Liver (tissue), 9 donors: ENCODE measurements around the gene SEMA3B. TPM values are rescaled to one million over a fixed set of nuclear protein-coding genes. Genes with fewer than 3 reads are reported as not detected.

ENCODE experiments used
- DNase-seq: peaks from one replicate; pipeline ENCODE4 v3.0.0-alpha.2; 2017; ENCODE audit warnings: low spot score
- H3K27ac ChIP-seq, 2 donors: one replicate each; pipeline ENCODE4 v1.7.0; 2013; ENCODE audit warnings: inconsistent platforms in 2 of 2, low read length in 2 of 2, control low read depth in 1 of 2, low read depth in 1 of 2, mild to moderate bottlenecking in 1 of 2
- H3K27me3 ChIP-seq, 4 donors: one replicate each; pipeline versions ENCODE4 v1.6.1 to v1.7.0; 2013; ENCODE audit warnings: low read length in 3 of 4, inconsistent platforms in 1 of 4, mild to moderate bottlenecking in 1 of 4, moderate library complexity in 1 of 4; ENCODE audit not compliant: control insufficient read depth in 4 of 4, insufficient read depth in 4 of 4
- H3K36me3 ChIP-seq, 4 donors: one replicate each; pipeline versions ENCODE4 v1.6.1 to v1.7.0; 2013; ENCODE audit warnings: low read length in 3 of 4, mild to moderate bottlenecking in 3 of 4, low read depth in 1 of 4, moderate library complexity in 1 of 4; ENCODE audit not compliant: control insufficient read depth in 4 of 4, insufficient read depth in 3 of 4
- H3K4me1 ChIP-seq, 4 donors: one replicate each; pipeline versions ENCODE4 v1.6.1 to v1.7.0; 2013; ENCODE audit warnings: low read length in 3 of 4, mild to moderate bottlenecking in 3 of 4, moderate library complexity in 1 of 4; ENCODE audit not compliant: control insufficient read depth in 4 of 4, insufficient read depth in 4 of 4
- H3K4me3 ChIP-seq, 3 donors: one replicate each; pipeline versions ENCODE4 v1.6.1 to v1.7.0; 2013; ENCODE audit warnings: low read length in 3 of 3, control low read depth in 1 of 3, low read depth in 1 of 3, mild to moderate bottlenecking in 1 of 3
- H3K9ac ChIP-seq, 2 donors: one replicate each; pipeline ENCODE4 v1.7.0; 2013; ENCODE audit warnings: low read length in 2 of 2, mild to moderate bottlenecking in 2 of 2, moderate library complexity in 2 of 2, control low read depth in 1 of 2, low read depth in 1 of 2
- H3K9me3 ChIP-seq, 4 donors: one replicate each; pipeline versions ENCODE4 v1.6.1 to v1.7.0; 2013; ENCODE audit warnings: low read length in 3 of 4; ENCODE audit not compliant: control insufficient read depth in 4 of 4
- EGR1 ChIP-seq, 2 donors: IDR thresholded peaks; 2 replicates each; pipeline ENCODE4 v1.6.1; 2016 to 2018; ENCODE audit warnings: antibody characterized with exemption in 2 of 2, low read depth in 2 of 2
- FOXA2 ChIP-seq: IDR thresholded peaks from 2 replicates; pipeline ENCODE4 v1.6.1; 2016; ENCODE audit warnings: antibody characterized with exemption
- HNF4A ChIP-seq, 2 donors: conservative IDR thresholded peaks; 2 replicates each; pipeline ENCODE4 v1.6.1; 2016; ENCODE audit warnings: antibody characterized with exemption in 2 of 2, mild to moderate bottlenecking in 2 of 2
- NR2F2 ChIP-seq: IDR thresholded peaks from 2 replicates; pipeline ENCODE4 v1.6.1; 2016; ENCODE audit warnings: antibody characterized with exemption
- SP1 ChIP-seq: IDR thresholded peaks from 2 replicates; pipeline ENCODE4 v1.6.1; 2018; ENCODE audit warnings: antibody characterized with exemption, mild to moderate bottlenecking
- YY1 ChIP-seq: IDR thresholded peaks from 2 replicates; pipeline ENCODE4 v1.6.1; 2016; ENCODE audit warnings: antibody characterized with exemption, mild to moderate bottlenecking
- WGBS: extraction: QIAGEN DNeasy Blood & Tissue Kit; methylation state at CpG from one replicate; pipeline ENCODE4 v1.1.7; 2013; 5-methylcytosine and 5-hydroxymethylcytosine counted together
- polyA plus RNA-seq, 2 donors: library from polyadenylated mRNA; stranded (reverse) in 1 of 2; unstranded in 1 of 2; fragments of 200-250 nt in 1 of 2; fragments of >200 nt in 1 of 2; fragmentation: Nextera tagmentation in 1 of 2; extraction: Ambion mirVana in 1 of 2; gene quantifications; one replicate each; pipeline versions ENCODE4 v1.2.1 to v1.2.3, GENCODE V29; 2013 to 2015
- total RNA-seq, 2 donors: library from RNA; depleted of rRNA; stranded (reverse); fragments of >200 nt; gene quantifications; one replicate each; pipeline ENCODE4 v1.2.3, GENCODE V29; 2014
- TF ChIP-seq, protein P1 (sequence below): IDR thresholded peaks from 2 replicates; pipeline ENCODE4 v1.6.1; 2016; ENCODE audit warnings: antibody characterized with exemption, mild to moderate bottlenecking
- TF ChIP-seq, protein P2 (sequence below): IDR thresholded peaks from 2 replicates; pipeline ENCODE4 v1.6.1; 2016; ENCODE audit warnings: antibody characterized with exemption
- TF ChIP-seq, protein P3 (sequence below): fragments of 150-350 bp; IDR thresholded peaks from 2 replicates; pipeline ENCODE4 v1.5.1; 2017; ENCODE audit warnings: improper control_type of control experiment, low read depth, low read length; ENCODE audit not compliant: missing input control
- TF ChIP-seq, protein P4 (sequence below): IDR thresholded peaks from 2 replicates; pipeline ENCODE4 v1.6.1; 2016; ENCODE audit warnings: antibody characterized with exemption
- donor health status: healthy.
- donor health status: healthy.
- donor health status: healthy.
- donor health status: healthy.
- donor health status: healthy.

SEMA3B gene
- total and polyA plus RNA-seq, 4 donors = 0.40 to 1.5 (median 0.93) TPM

DNA sequence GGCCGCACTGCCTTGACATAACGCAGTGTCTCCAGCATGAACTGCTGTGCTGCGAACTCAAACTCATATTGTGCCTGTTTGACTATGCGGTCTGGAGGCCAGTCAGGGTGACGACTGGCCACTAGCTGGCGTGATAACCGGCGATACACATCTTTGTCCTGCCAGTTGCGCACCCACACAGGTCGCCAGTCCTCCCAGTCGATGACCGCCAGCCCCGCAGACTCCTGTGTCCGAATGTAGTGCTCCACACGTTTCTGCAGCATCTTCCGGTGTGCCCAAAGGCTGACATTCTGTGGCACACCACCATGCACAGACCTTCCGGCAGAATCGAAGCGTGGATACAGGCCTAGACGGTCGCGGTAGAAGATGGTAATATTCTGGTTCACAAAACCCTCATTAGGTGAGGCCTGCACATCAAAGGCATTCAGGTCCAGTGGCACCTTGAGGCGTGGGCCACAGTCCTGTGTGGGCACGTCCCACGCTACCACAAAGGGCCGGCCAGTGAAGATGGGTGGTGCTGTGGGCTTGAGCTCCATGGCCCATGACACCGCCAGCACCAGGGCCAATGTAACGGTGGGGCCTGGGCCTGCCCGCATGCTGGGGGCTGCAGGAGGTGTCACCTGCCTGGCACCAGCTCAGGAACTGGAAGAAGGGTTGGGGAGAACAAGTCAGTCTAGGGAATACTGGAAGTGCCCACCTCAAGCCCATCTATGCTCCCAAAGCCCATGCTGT is 51.1 kb downstream of the SEMA3B start (continued):
- TF ChIP-seq, protein P1, sequence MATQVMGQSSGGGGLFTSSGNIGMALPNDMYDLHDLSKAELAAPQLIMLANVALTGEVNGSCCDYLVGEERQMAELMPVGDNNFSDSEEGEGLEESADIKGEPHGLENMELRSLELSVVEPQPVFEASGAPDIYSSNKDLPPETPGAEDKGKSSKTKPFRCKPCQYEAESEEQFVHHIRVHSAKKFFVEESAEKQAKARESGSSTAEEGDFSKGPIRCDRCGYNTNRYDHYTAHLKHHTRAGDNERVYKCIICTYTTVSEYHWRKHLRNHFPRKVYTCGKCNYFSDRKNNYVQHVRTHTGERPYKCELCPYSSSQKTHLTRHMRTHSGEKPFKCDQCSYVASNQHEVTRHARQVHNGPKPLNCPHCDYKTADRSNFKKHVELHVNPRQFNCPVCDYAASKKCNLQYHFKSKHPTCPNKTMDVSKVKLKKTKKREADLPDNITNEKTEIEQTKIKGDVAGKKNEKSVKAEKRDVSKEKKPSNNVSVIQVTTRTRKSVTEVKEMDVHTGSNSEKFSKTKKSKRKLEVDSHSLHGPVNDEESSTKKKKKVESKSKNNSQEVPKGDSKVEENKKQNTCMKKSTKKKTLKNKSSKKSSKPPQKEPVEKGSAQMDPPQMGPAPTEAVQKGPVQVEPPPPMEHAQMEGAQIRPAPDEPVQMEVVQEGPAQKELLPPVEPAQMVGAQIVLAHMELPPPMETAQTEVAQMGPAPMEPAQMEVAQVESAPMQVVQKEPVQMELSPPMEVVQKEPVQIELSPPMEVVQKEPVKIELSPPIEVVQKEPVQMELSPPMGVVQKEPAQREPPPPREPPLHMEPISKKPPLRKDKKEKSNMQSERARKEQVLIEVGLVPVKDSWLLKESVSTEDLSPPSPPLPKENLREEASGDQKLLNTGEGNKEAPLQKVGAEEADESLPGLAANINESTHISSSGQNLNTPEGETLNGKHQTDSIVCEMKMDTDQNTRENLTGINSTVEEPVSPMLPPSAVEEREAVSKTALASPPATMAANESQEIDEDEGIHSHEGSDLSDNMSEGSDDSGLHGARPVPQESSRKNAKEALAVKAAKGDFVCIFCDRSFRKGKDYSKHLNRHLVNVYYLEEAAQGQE = no peak
- no peak for TF ChIP-seq FOXA2

DNA sequence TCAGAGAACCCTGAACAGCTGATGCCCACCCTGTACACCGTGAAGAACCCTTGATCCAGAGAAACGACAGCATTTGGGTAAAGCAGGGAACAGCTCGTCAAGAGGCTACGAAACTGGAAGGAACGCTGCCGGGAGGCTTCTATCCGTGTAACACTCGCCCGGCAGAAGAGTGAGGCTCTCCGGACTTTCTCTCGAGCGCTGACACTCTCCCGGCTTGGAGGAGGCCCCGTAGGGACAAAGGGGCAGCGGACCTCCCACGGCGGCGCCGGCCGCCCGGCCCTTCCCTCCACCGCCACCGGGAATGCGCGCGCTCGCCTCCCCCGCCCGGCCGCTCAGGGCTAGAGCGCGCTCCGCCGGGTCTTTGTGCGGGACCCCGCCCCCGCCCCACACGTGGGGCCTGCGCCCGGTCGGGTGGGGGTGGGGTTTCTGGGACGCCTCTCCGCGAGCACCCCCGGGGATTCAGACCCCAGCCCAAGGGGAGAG is 51.9 kb downstream of the SEMA3B start:
- peak overlapping the region; percentile 86 to 97 for H3K9ac ChIP-seq
- TF ChIP-seq, protein P2, sequence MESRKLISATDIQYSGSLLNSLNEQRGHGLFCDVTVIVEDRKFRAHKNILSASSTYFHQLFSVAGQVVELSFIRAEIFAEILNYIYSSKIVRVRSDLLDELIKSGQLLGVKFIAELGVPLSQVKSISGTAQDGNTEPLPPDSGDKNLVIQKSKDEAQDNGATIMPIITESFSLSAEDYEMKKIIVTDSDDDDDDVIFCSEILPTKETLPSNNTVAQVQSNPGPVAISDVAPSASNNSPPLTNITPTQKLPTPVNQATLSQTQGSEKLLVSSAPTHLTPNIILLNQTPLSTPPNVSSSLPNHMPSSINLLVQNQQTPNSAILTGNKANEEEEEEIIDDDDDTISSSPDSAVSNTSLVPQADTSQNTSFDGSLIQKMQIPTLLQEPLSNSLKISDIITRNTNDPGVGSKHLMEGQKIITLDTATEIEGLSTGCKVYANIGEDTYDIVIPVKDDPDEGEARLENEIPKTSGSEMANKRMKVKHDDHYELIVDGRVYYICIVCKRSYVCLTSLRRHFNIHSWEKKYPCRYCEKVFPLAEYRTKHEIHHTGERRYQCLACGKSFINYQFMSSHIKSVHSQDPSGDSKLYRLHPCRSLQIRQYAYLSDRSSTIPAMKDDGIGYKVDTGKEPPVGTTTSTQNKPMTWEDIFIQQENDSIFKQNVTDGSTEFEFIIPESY = no peak
- TF ChIP-seq, protein P3, sequence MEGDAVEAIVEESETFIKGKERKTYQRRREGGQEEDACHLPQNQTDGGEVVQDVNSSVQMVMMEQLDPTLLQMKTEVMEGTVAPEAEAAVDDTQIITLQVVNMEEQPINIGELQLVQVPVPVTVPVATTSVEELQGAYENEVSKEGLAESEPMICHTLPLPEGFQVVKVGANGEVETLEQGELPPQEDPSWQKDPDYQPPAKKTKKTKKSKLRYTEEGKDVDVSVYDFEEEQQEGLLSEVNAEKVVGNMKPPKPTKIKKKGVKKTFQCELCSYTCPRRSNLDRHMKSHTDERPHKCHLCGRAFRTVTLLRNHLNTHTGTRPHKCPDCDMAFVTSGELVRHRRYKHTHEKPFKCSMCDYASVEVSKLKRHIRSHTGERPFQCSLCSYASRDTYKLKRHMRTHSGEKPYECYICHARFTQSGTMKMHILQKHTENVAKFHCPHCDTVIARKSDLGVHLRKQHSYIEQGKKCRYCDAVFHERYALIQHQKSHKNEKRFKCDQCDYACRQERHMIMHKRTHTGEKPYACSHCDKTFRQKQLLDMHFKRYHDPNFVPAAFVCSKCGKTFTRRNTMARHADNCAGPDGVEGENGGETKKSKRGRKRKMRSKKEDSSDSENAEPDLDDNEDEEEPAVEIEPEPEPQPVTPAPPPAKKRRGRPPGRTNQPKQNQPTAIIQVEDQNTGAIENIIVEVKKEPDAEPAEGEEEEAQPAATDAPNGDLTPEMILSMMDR = peak; percentile 19
- no peak for TF ChIP-seq NR2F2
- no peak for TF ChIP-seq YY1
- WGBS = under 1% methylated on average over 45 of the region's 45 CpGs
- no peaks in the 10 kb centered on the region for H3K9me3 ChIP-seq
- H3K4me1 ChIP-seq = peaks cover 15 to 66% (median 53%) of the 10 kb centered on the region in 4 donors
- peak overlapping the region; percentile 98 to 99 for H3K27ac ChIP-seq
- peak overlapping the region; percentile 81 to 96 (median 95) for H3K4me3 ChIP-seq
- DNase-seq = peak; percentile 77
- H3K27me3 ChIP-seq = no peaks in the 10 kb centered on the region
- H3K36me3 ChIP-seq = peaks cover 0 to 14% (median 4%) of the 10 kb centered on the region in 4 donors

DNA sequence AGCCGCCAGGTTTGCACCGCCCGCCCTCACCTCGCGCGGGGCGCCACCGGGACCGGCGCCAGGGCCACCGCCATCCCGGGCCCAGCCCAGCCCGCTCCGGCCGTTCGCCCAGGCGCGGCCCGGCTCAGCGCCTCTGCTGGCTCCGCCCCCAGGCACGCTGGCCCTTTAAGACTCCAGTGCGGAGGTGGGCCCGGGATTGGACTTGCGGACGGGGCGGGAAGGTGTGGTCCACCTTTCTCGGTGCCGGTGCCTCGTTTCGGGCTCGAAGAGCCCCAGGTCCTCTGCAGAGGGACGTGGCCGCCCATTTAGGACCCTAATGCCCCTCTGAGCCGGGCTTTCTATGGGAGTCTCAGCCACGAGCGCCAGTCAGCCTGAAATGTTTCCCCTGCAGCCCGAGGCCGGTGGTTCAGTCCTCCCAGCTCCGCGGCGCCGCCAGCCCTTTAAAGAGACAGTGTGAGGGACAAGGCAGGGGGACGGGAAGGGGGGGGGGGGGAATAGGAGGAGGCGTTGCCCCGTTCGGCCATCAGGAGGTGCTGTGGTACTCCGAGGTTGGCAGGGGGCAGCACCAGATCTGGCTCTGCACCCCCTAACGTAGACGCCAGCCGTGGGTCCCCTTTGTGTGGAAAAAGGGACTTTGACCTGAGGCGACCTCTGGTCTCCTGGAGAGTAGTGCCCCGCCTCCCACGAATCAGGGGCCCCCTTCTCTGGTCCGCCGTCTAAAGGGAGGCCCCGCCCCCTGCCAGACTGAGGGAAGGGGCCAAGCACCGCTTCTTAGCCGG is 52.6 kb downstream of the SEMA3B start:
- peak overlapping the region; percentile 98 to 99 for H3K27ac ChIP-seq
- WGBS = 2% methylated on average over 59 of the region's 59 CpGs
- peaks cover 15 to 71% (median 53%) of the 10 kb centered on the region in 4 donors for H3K4me1 ChIP-seq
- H3K9ac ChIP-seq = peak overlapping the region; percentile 94 to 97
- H3K36me3 ChIP-seq = peaks cover 0 to 11% (median 2%) of the 10 kb centered on the region in 4 donors
- peak overlapping the region; percentile 81 to 96 (median 95) for H3K4me3 ChIP-seq
- no peaks in the 10 kb centered on the region for H3K9me3 ChIP-seq
- no peaks in the 10 kb centered on the region for H3K27me3 ChIP-seq
- peak; percentile 88 for DNase-seq
- peak in 1 of 2 donors; percentile 83 for TF ChIP-seq EGR1 (IDR thresholded peaks at IDR 0.05; ENCODE audit: low read depth in 2 of 2)
- peak; percentile 77 for TF ChIP-seq SP1
- TF ChIP-seq, protein P2 = no peak
- TF ChIP-seq, protein P1 = no peak
- TF ChIP-seq, protein P4, sequence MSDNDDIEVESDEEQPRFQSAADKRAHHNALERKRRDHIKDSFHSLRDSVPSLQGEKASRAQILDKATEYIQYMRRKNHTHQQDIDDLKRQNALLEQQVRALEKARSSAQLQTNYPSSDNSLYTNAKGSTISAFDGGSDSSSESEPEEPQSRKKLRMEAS = peak; percentile 99
- TF ChIP-seq NR2F2 = peak; percentile 71
- TF ChIP-seq HNF4A (conservative IDR thresholded peaks at IDR 0.05) = peak in 1 of 2 donors; percentile 9
